GM19455 (cell line): ENCODE measurements around the gene CBX3.
"Not testable (repeated sequence)": the region's sequence is repeated elsewhere in the genome, so short reads cannot be mapped to it uniquely, and the experiment has no call there.

ENCODE experiments used
- ATAC-seq: cut with Tn5 transposase; IDR thresholded peaks from one replicate; pipeline ENCODE4 v1.9.1; 2021; ENCODE audit not compliant: unreplicated experiment

Gene CBX3

GRCh38 chr7:26169271-26169670 is 32.3 kb upstream of the CBX3 start:
- no peak for ATAC-seq

- no peak for ATAC-seq
Measured at GRCh38 chr7:26170663-26171062, 30.9 kb upstream of the CBX3 start.

GRCh38 chr7:26171601-26172000 is 29.9 kb upstream of the CBX3 start:
- no peak for ATAC-seq

DNA sequence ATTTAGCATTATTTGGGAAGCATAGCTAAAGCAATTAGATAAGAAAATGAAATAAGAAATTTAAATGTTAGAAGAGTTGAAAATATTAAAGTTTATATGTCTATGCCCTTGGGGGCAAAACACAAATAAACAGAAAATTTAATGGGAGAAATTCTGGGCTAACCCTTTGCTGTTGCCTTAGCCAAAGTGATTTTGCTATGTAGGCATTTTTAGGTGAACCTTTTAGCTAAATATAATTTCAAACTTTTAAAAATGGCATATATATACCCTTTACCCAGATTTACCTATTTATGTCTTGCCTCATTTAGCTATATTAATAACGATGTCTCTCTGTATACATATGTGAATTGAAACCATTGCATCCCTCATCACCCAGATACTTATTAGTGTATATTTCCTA is 29.5 kb upstream of the CBX3 start:
- no peak for ATAC-seq

GRCh38 chr7:26175903-26176302 is 25.6 kb upstream of the CBX3 start:
- not testable (repeated sequence) for ATAC-seq

GRCh38 chr7:26176696-26177095 is 24.8 kb upstream of the CBX3 start:
- not testable (repeated sequence) for ATAC-seq

DNA sequence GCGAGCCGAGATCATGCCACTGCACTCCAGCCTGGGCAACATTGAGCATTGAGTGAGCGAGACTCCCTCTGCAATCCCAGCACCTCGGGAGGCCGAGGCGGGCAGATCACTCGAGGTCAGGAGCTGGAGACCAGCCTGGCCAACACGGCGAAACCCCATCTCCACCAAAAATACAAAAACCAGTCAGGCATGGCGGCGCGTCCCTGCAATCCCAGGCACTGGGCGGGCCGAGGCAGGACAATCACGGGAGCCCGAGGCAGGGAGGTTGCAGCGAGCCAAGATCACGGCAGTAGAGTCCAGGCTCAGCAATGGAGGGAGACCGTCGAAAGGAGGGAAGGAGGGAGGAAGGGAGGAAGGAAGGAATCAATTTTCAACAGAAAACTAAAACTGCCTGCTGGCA is 24.3 kb upstream of the CBX3 start:
- ATAC-seq: not testable (repeated sequence)

GRCh38 chr7:26178272-26178960 is 23.1 kb upstream of the CBX3 start:
- ATAC-seq: no peak

DNA sequence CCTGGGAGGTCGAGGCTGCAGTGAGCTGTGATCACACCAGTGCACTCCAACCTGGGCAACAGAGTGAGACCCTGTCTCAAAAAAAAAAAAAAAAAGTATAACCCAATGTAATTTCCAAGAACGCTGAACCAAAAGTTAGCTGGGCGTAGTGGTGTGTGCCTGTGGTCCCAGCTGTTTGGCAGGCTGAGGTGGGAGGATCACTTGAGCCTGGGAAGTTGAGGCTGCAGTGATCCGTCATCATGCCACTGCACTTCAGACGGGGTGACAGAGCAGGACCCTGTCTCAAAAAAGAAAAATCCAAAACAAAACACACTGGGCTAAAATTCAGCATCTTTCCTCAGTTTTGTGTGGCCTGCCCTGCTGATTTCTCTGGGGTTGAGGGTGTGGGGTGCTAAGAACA is 22.1 kb upstream of the CBX3 start:
- no peak for ATAC-seq

GRCh38 chr7:26179826-26180497 is 21.6 kb upstream of the CBX3 start:
- ATAC-seq: no peak

DNA sequence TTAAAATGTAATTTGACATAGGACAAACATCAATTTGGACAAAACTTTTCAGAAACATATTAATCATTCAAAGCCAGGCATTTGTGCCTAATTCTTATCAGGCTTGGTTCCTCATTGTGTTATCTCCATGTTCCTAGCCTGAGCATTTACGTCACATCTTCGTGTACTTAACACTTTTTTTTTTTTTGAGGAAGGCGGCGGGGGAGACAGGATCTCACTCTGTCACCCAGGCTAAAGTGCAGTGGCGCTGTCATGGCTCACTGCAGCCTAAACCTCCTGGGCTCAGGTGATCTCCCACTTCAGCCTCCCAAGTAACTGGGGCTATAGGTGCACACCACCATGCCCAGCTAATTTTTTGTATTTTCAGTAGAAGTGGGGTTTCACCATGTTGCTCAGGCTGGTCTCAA is 20.8 kb upstream of the CBX3 start:
- ATAC-seq: no peak

- no peak for ATAC-seq
Measured at GRCh38 chr7:26181474-26182227, 19.9 kb upstream of the CBX3 start.

GRCh38 chr7:26182283-26182682 is 19.3 kb upstream of the CBX3 start:
- ATAC-seq: no peak

- no peak for ATAC-seq
Measured at GRCh38 chr7:26182706-26183105, 18.8 kb upstream of the CBX3 start.

DNA sequence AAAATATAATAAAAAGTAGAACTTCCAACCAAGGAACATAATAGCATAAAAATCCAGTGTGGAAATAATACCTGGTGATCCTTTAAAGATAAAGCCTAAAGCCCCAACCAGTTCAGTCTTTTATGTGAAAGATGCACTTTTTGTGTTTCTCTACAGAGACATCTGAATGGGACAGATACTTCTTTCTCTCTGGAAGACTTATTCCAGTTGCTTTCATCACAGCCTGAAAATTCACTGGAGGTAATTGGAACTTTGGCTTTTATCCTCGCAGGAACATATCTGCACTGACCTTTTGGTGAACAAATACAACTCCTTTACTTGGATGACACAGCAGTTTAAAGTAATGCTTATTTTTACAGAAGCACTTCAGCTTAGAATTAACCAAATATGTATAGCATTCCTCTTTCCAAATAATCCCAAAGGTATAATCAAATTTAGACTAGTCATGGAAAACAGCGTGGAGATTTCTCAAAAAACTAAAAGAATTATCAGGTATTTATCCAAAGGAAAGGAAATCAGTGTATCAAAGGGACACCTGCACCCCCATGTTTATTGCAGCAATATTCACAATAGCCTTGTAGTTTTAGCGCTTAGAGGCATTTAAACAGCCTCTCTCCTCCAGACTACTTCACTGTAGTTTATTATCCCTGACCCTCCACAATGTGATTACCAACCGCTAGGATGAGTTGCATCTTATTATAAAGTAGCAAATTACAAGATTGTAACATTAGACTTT is 17.8 kb upstream of the CBX3 start:
- ATAC-seq: no peak

GRCh38 chr7:26184281-26185101 is 17.1 kb upstream of the CBX3 start:
- not testable (repeated sequence) for ATAC-seq

DNA sequence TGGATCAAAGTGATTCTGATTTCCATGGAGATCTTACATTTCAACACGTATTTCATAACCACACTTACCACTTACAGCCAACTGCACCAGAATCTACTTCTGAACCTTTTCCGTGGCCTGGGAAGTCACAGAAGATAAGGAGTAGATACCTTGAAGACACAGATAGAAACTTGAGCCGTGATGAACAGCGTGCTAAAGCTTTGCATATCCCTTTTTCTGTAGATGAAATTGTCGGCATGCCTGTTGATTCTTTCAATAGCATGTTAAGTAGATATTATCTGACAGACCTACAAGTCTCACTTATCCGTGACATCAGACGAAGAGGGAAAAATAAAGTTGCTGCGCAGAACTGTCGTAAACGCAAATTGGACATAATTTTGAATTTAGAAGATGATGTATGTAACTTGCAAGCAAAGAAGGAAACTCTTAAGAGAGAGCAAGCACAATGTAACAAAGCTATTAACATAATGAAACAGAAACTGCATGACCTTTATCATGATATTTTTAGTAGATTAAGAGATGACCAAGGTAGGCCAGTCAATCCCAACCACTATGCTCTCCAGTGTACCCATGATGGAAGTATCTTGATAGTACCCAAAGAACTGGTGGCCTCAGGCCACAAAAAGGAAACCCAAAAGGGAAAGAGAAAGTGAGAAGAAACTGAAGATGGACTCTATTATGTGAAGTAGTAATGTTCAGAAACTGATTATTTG is 16.3 kb upstream of the CBX3 start:
- ATAC-seq: no peak

- ATAC-seq: no peak
Measured at GRCh38 chr7:26185844-26186180, 15.7 kb upstream of the CBX3 start.

GRCh38 chr7:26186364-26187311 is 14.9 kb upstream of the CBX3 start:
- no peak for ATAC-seq
